ENCODE measurements around the gene TUNAR.

The TUNAR gene

DNA sequence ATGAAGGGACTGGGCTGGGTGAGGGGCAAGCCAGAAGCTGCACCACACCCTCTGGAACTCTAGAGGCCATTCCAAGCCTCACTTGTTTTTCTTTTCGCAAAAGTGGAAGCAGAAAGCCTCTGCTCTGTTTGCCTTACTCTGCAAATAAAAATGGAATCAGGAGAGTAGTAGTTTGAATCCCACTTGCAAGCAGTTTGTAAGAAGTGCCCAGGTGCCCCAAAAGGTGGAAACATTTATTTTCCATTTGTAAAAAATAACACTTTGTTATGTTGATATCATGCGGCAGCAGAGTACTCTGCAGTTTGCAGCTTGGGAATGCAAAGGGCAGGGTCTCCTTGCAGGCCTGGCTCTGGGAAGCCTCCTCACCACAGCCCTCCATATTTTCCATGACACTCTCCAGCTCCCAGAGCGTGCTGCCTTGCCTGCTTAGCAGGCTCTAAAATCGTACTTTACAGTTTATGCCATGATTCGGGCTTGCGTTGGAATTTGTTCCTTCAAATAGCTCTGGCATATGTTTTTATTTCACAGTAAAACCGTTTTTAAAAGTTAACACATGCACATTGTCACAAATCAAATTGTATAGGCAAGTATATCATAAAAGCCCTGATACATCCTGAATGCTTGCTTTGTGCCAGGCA is 20.0 kb downstream of the TUNAR start:
- no peaks in the 10 kb centered on the region for H3K4me1 ChIP-seq (ENCODE audit: insufficient read depth, low read length)
- H3K9me3 ChIP-seq (ENCODE audit: insufficient read depth, low read length, severe bottlenecking): no peaks in the 10 kb centered on the region
- H3K27me3 ChIP-seq (ENCODE audit: insufficient read depth, low read length, poor library complexity): no peaks in the 10 kb centered on the region
- no peak overlapping the region for H3K9ac ChIP-seq (ENCODE audit: low read depth, low read length)
- no peaks in the 10 kb centered on the region for H4K20me1 ChIP-seq (ENCODE audit: insufficient read depth, low read length)
- DNase-seq (no peak), ATAC-seq (ENCODE audit: insufficient read depth, low read depth) (no peak)
- no peaks in the 10 kb centered on the region for H3K36me3 ChIP-seq (ENCODE audit: insufficient read depth, low read length)
- TF ChIP-seq, protein P1, sequence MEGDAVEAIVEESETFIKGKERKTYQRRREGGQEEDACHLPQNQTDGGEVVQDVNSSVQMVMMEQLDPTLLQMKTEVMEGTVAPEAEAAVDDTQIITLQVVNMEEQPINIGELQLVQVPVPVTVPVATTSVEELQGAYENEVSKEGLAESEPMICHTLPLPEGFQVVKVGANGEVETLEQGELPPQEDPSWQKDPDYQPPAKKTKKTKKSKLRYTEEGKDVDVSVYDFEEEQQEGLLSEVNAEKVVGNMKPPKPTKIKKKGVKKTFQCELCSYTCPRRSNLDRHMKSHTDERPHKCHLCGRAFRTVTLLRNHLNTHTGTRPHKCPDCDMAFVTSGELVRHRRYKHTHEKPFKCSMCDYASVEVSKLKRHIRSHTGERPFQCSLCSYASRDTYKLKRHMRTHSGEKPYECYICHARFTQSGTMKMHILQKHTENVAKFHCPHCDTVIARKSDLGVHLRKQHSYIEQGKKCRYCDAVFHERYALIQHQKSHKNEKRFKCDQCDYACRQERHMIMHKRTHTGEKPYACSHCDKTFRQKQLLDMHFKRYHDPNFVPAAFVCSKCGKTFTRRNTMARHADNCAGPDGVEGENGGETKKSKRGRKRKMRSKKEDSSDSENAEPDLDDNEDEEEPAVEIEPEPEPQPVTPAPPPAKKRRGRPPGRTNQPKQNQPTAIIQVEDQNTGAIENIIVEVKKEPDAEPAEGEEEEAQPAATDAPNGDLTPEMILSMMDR (IDR thresholded peaks at IDR 0.05; ENCODE audit: borderline replicate concordance, extremely low read depth, low read length, poor library complexity, severe bottlenecking): no peak
- no peak for TF ChIP-seq EZH2 (IDR thresholded peaks at IDR 0.05; ENCODE audit: borderline replicate concordance, low read depth, low read length, severe bottlenecking)
- H3K79me2 ChIP-seq (ENCODE audit: insufficient read depth, low read length): no peaks in the 10 kb centered on the region
- no peak overlapping the region for H3K27ac ChIP-seq (ENCODE audit: low read length)
- H3K4me3 ChIP-seq (ENCODE audit: low read depth in 1 of 2, low read length in 2 of 2): no peak overlapping the region
- no peak overlapping the region for H3K4me2 ChIP-seq (ENCODE audit: insufficient read depth, low read length)
- H2AFZ ChIP-seq (ENCODE audit: low read depth, low read length): no peak overlapping the region

DNA sequence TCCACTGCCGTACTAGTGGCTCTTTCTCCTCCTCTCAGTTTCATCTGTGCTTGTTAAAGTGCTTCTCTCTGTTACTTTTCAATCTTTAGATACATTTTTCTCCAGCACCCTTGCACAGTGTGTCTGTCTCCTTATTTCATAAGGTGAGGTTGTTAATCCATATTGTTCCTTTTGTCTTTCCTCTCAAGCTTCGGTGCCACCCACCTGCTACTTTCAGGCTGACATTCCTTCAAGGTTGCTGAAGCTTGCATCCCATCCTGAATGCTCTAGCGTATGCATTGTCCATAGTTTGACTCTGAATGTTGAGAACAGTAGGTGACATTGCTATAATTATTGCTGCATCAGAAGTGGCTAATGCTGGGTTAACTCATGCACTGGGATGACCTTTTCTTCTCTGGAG is 20.6 kb downstream of the TUNAR start:
- H3K27ac ChIP-seq (ENCODE audit: low read length): no peak overlapping the region
- no peak overlapping the region for H3K9ac ChIP-seq (ENCODE audit: low read depth, low read length)
- H3K4me1 ChIP-seq (ENCODE audit: insufficient read depth, low read length): no peaks in the 10 kb centered on the region
- no peak overlapping the region for H3K4me2 ChIP-seq (ENCODE audit: insufficient read depth, low read length)
- no peak for ATAC-seq (ENCODE audit: insufficient read depth, low read depth)
- TF ChIP-seq, protein P1 (IDR thresholded peaks at IDR 0.05; ENCODE audit: borderline replicate concordance, extremely low read depth, low read length, poor library complexity, severe bottlenecking): no peak
- H4K20me1 ChIP-seq (ENCODE audit: insufficient read depth, low read length): no peaks in the 10 kb centered on the region
- no peak overlapping the region for H2AFZ ChIP-seq (ENCODE audit: low read depth, low read length)
- H3K9me3 ChIP-seq (ENCODE audit: insufficient read depth, low read length, severe bottlenecking): no peaks in the 10 kb centered on the region
- H3K4me3 ChIP-seq (ENCODE audit: low read depth in 1 of 2, low read length in 2 of 2): no peak overlapping the region
- no peaks in the 10 kb centered on the region for H3K27me3 ChIP-seq (ENCODE audit: insufficient read depth, low read length, poor library complexity)
- no peaks in the 10 kb centered on the region for H3K79me2 ChIP-seq (ENCODE audit: insufficient read depth, low read length)
- DNase-seq: no peak
- H3K36me3 ChIP-seq (ENCODE audit: insufficient read depth, low read length): no peaks in the 10 kb centered on the region

DNA sequence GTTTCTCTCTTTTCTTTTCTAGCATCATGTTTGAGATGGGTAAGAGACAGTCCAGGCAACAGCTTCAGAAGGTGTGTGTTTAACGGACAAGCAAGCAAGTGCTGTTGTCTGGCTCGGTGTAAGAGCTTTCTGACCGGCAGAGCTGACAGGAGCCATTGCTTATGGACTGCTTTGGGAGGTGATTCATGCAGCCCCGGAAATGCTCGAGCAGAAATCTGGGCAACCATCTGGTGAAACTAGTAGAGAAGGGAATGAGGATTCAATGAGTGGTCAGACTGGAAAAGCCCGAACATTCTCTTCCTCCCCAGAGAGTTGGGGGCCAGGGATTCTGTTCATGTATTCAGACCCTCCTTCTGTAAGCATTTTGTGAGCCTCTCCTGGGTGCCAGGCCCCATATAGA is 24.4 kb downstream of the TUNAR start:
- no peak overlapping the region for H3K4me3 ChIP-seq (ENCODE audit: low read depth in 1 of 2, low read length in 2 of 2)
- no peaks in the 10 kb centered on the region for H3K9me3 ChIP-seq (ENCODE audit: insufficient read depth, low read length, severe bottlenecking)
- ATAC-seq (ENCODE audit: insufficient read depth, low read depth): no peak
- no peaks in the 10 kb centered on the region for H3K4me1 ChIP-seq (ENCODE audit: insufficient read depth, low read length)
- H3K9ac ChIP-seq (ENCODE audit: low read depth, low read length): no peak overlapping the region
- H4K20me1 ChIP-seq (ENCODE audit: insufficient read depth, low read length): no peaks in the 10 kb centered on the region
- no peak for TF ChIP-seq EZH2 (IDR thresholded peaks at IDR 0.05; ENCODE audit: borderline replicate concordance, low read depth, low read length, severe bottlenecking)
- TF ChIP-seq, protein P1 (IDR thresholded peaks at IDR 0.05; ENCODE audit: borderline replicate concordance, extremely low read depth, low read length, poor library complexity, severe bottlenecking): no peak
- H3K27ac ChIP-seq (ENCODE audit: low read length): no peak overlapping the region
- no peaks in the 10 kb centered on the region for H3K36me3 ChIP-seq (ENCODE audit: insufficient read depth, low read length)
- H2AFZ ChIP-seq (ENCODE audit: low read depth, low read length): no peak overlapping the region
- no peaks in the 10 kb centered on the region for H3K27me3 ChIP-seq (ENCODE audit: insufficient read depth, low read length, poor library complexity)
- no peaks in the 10 kb centered on the region for H3K79me2 ChIP-seq (ENCODE audit: insufficient read depth, low read length)
- no peak for DNase-seq
- no peak overlapping the region for H3K4me2 ChIP-seq (ENCODE audit: insufficient read depth, low read length)
